Heart right ventricle (tissue), 16 donors: Measurements from ENCODE around the gene ANKRD33. TPM values are rescaled to one million over a fixed set of nuclear protein-coding genes. Genes with fewer than 3 reads are reported as not detected.

Source experiments
- ATAC-seq, 8 donors: fragments of 200-7000 bp; cut with Tn5 transposase; one replicate each; pipeline ENCODE4 v1.9.1; 2020; ENCODE audit warnings: mild to moderate bottlenecking in 8 of 8, moderate library complexity in 8 of 8, moderate number of reproducible peaks in 1 of 8
- DNase-seq, 2 donors: peaks; one replicate each; pipeline ENCODE4 v3.0.0-alpha.2; 2020
- H3K27ac ChIP-seq, 10 donors: fragments of 200-600 bp; sonication (generic) in 2 of 10; one replicate each; pipeline versions ENCODE4 v1.5.0 to v1.8.0; 2020 to 2022; ENCODE audit warnings: mild to moderate bottlenecking in 3 of 10
- H3K27me3 ChIP-seq, 7 donors: fragments of 200-600 bp; one replicate each; pipeline ENCODE4 v1.8.0; 2021 to 2022; ENCODE audit warnings: mild to moderate bottlenecking in 2 of 7
- H3K36me3 ChIP-seq, 9 donors: fragments of 200-600 bp; sonication (generic) in 1 of 9; one replicate each; pipeline versions ENCODE4 v1.5.0 to v1.8.0; 2020 to 2022; ENCODE audit warnings: mild to moderate bottlenecking in 2 of 9
- H3K4me1 ChIP-seq, 9 donors: fragments of 200-600 bp; sonication (generic) in 1 of 9; one replicate each; pipeline versions ENCODE4 v1.5.0 to v1.8.0; 2020 to 2022; ENCODE audit warnings: mild to moderate bottlenecking in 4 of 9
- H3K4me3 ChIP-seq, 10 donors: fragments of 200-600 bp; sonication (generic) in 2 of 10; one replicate each; pipeline versions ENCODE4 v1.5.0 to v1.8.0; 2020 to 2022; ENCODE audit warnings: mild to moderate bottlenecking in 7 of 10, moderate library complexity in 2 of 10
- H3K9me3 ChIP-seq, 11 donors: fragments of 200-600 bp in 10 of 11; sonication (generic) in 2 of 11; one replicate each; pipeline versions ENCODE4 v1.5.0 to v1.8.0; 2013 to 2022; ENCODE audit warnings: mild to moderate bottlenecking in 2 of 11, control low read depth in 1 of 11, moderate library complexity in 1 of 11
- WGBS, 2 donors: extraction: QIAGEN DNeasy Blood & Tissue Kit; methylation state at CpG; one replicate each; pipeline ENCODE4 v1.1.7; 2013; ENCODE audit warnings: inconsistent platforms in 1 of 2; 5-methylcytosine and 5-hydroxymethylcytosine counted together
- intact Hi-C, 10 donors: fragments of 100-400 bp; cut with DNase I; formaldehyde crosslinking; loops; one replicate each; pipeline versions ENCODE4 v1.11.1 to v1.14.2; 2022
- polyA plus RNA-seq, 2 donors: library from polyadenylated mRNA; stranded (reverse); fragments of 200-250 nt; gene quantifications; one replicate each; pipeline ENCODE4 v1.2.3, GENCODE V29; 2013
- total RNA-seq, 10 donors: library from RNA; stranded (reverse); fragmentation: NEBNext Ultra II Directional in 3 of 10; extraction: Animal tissue kit (Norgen Biotek cat#: 25700) in 3 of 10; gene quantifications; one replicate each; pipeline versions ENCODE4 v1.2.1 to v1.2.4, GENCODE V29; 2021 to 2023
- TF ChIP-seq, protein P1 (sequence below), 9 donors: fragments of 200-600 bp; sonication (generic) in 2 of 9; IDR thresholded peaks; one replicate each; pipeline versions ENCODE4 v1.5.0 to v1.8.0; 2021 to 2022; ENCODE audit warnings: antibody characterized with exemption in 9 of 9, mild to moderate bottlenecking in 5 of 9, moderate library complexity in 1 of 9
- donor health status: Arrhythmogenic right ventricular cardiomyopathy.
- donor health status: ischemic (EF 13 %, LVEDD 7.1; RV severe dilation, severe dysfunction).
- donor health status: healthy with polysubstance abuse.
- donor health status: DM: no; HTN: yes; CAD: no.
- donor health status: DM: no; HTN: no; CAD: no.
- donor health status: ischemic (EF 25% LVEDD 6.9; RV normal size, moderate dysfunction).
- donor health status: ischemic (EF 25% LVEDD 5.7; RV mildly dilated, moderate dysfunction).
- donor health status: healthy.
- donor health status: DM: yes; HTN: yes; CAD: no.
- donor health status: Ischemic cardiomyopathy.
- donor health status: ischemic (EF 35%, LVEDD 5.7; RV mildly dilated, moderate dysfunction).
- donor health status: nonischemic (EF 11% LVEDD 7.7; RV severe dilation, severe dysfunction).
- donor health status: DM: yes; HTN: yes; CAD: no.
- donor health status: PGD.
- donor health status: ischemic (EF 29% LVEDD 5.4; RV normal size, mild dysfunction).
- donor health status: nonischemic (EF 23%, LVEDD 6.1; RV moderate dilation, normal function).

The ANKRD33 gene
- total and polyA plus RNA-seq, 12 donors = 0.01 TPM; not detected in 11

DNA sequence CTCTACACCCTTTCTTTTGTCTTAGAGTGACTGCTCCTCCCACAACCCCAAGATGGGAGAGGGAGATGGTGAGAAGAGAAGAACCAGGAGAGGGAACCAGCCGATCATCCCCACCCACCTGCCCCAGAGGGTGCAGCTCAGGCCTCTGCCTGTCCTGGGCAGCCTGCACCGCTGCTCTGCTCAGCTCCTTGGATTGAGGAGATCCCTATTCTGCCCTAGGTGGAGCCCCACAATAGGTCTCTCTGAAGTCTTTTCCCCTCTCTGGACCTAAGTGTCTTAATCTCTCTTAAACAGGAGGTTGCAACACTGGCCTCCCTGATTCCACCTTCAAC is 2.2 kb downstream of the ANKRD33 start:
- ATAC-seq (no peak), DNase-seq (no peak)
- TF ChIP-seq, protein P1, sequence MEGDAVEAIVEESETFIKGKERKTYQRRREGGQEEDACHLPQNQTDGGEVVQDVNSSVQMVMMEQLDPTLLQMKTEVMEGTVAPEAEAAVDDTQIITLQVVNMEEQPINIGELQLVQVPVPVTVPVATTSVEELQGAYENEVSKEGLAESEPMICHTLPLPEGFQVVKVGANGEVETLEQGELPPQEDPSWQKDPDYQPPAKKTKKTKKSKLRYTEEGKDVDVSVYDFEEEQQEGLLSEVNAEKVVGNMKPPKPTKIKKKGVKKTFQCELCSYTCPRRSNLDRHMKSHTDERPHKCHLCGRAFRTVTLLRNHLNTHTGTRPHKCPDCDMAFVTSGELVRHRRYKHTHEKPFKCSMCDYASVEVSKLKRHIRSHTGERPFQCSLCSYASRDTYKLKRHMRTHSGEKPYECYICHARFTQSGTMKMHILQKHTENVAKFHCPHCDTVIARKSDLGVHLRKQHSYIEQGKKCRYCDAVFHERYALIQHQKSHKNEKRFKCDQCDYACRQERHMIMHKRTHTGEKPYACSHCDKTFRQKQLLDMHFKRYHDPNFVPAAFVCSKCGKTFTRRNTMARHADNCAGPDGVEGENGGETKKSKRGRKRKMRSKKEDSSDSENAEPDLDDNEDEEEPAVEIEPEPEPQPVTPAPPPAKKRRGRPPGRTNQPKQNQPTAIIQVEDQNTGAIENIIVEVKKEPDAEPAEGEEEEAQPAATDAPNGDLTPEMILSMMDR (IDR thresholded peaks at IDR 0.05) = no peak
- Histone ChIP-seq H3K27me3 (peaks cover 0 to 16% (median 0%) of the 10 kb centered on the region in 7 donors), H3K36me3 (no peaks in the 10 kb centered on the region), H3K27ac (no peak overlapping the region), H3K9me3 (no peaks in the 10 kb centered on the region), H3K4me3 (no peak overlapping the region), H3K4me1 (peaks cover 3 to 35% (median 17%) of the 10 kb centered on the region in 9 donors)
- intact Hi-C loops = loop anchor here in 2 of 10 donors (5.0 kb wide), 2 partner anchors 37 to 92 kb away; no protein-coding TSS in a partner anchor
- whole genome bisulfite sequencing, 2 donors = 93 to 94% methylated on average over 2 of the region's 2 CpGs

DNA sequence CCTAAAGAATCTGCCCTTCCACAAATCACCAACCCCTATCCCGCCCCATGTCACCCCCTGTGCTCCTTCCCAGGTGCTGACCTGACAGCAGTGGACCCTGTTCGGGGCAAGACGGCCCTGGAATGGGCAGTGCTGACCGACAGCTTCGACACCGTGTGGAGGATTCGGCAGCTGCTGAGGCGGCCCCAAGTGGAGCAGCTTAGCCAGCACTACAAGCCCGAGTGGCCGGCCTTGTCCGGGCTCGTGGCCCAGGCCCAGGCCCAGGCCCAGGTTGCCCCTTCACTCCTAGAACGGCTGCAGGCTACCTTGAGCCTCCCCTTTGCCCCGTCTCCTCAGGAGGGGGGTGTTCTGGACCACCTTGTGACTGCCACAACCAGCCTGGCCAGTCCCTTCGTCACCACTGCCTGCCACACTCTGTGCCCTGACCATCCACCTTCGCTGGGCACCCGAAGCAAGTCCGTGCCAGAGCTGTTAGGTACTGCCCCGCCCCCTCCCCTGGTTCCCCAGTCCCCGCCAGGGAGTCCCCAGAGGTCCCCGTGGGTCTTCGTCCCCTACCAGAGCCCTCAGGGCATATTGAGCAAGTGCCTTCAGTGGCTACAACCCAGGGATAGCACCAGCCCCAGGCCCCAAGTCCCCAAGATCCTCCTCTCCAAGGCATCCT is 2.7 kb downstream of the ANKRD33 start:
- H3K4me1 ChIP-seq = peaks cover 3 to 34% (median 19%) of the 10 kb centered on the region in 9 donors
- DNase-seq (no peak), ATAC-seq (no peak)
- WGBS, 2 donors = 92 to 93% methylated on average over 22 of the region's 22 CpGs
- intact Hi-C loops = loop anchor here in 2 of 10 donors (5.0 kb wide), 2 partner anchors 37 to 92 kb away; no protein-coding TSS in a partner anchor
- peaks cover 0 to 16% (median 0%) of the 10 kb centered on the region in 7 donors for H3K27me3 ChIP-seq
- no peaks in the 10 kb centered on the region for H3K9me3 ChIP-seq
- TF ChIP-seq, protein P1 (IDR thresholded peaks at IDR 0.05) = no peak
- H3K4me3 ChIP-seq = no peak overlapping the region
- no peaks in the 10 kb centered on the region for H3K36me3 ChIP-seq
- H3K27ac ChIP-seq = no peak overlapping the region

DNA sequence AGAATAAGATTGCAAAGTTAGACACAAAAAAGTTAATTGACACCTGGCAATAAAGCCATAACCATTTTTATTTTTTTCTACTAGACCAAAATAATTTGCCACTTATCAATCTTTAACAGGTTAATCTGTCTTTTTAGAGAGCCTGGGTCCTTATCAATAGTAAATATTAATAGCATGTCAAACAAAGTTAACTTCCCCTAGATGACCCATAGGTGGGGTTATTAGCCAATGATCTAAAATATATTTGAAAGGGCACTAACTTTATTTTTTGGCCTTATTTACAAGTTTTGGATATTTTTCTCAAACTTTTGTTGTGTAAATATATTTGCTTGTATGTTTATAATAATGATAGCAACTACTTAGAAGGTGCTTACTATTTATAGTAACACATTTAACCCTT is 3.9 kb downstream of the ANKRD33 start:
- Histone ChIP-seq H3K27me3 (peaks cover 0 to 16% (median 0%) of the 10 kb centered on the region in 7 donors), H3K27ac (no peak overlapping the region), H3K4me3 (no peak overlapping the region), H3K4me1 (peaks cover 1 to 34% (median 22%) of the 10 kb centered on the region in 9 donors), H3K9me3 (no peaks in the 10 kb centered on the region), H3K36me3 (no peaks in the 10 kb centered on the region)
- ATAC-seq = no peak
- intact Hi-C loops = loop anchor here in 3 of 10 donors (2.0 to 5.0 kb wide), 3 partner anchors 35 to 90 kb away; no protein-coding TSS in a partner anchor
- no peak for DNase-seq
- TF ChIP-seq, protein P1 (IDR thresholded peaks at IDR 0.05) = peak in 8 of 9 donors; percentile 16 to 61 (median 48)

DNA sequence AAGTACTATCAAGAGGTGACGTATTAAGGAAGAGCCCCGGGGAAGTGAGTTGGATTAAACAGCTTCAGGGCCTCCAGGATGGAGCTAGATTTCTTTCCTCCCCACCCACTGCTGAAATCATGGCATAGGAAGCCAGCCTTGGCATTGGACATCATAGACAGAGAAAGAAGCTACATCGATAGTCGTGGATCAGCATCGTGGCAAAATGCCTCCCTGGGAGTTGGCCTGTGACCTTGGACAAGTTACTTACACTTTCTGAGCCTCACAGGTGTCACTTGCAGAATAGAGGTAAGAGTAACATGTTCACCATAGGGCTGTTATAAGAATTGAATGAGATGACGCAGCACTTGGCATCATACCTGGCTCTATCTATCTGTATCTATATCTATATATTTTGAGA is 5.9 kb downstream of the ANKRD33 start:
- intact Hi-C loops = loop anchor here in 7 of 10 donors (2.0 to 5.0 kb wide), 5 partner anchors 29 to 89 kb away; no protein-coding TSS in a partner anchor
- Histone ChIP-seq H3K27me3 (peaks cover 0 to 2% (median 0%) of the 10 kb centered on the region in 7 donors), H3K36me3 (no peaks in the 10 kb centered on the region), H3K4me1 (peaks cover 4 to 42% (median 39%) of the 10 kb centered on the region in 9 donors), H3K9me3 (no peaks in the 10 kb centered on the region), H3K4me3 (no peak overlapping the region), H3K27ac (no peak overlapping the region)
- TF ChIP-seq, protein P1 (IDR thresholded peaks at IDR 0.05) = no peak
- DNase-seq = no peak
- 89% methylated on average over 6 of the region's 6 CpGs for WGBS, 2 donors
- no peak for ATAC-seq
